ENCODE results near the gene ZNF331.

ZNF331 gene

GRCh38 chr19:53554804-53555203, 16.9 kb downstream of the ZNF331 start:
- H3K9me2 ChIP-seq (replicated peaks; ENCODE audit: low read depth, low read length): no peaks in the 10 kb centered on the region
- H3K4me2 ChIP-seq (ENCODE audit: low read depth, low read length, poor library complexity, severe bottlenecking): no peak overlapping the region
- H4K20me1 ChIP-seq (ENCODE audit: insufficient read depth, low read length, poor library complexity, severe bottlenecking): no peaks in the 10 kb centered on the region
- H3K79me2 ChIP-seq (ENCODE audit: insufficient read depth, low read length): no peaks in the 10 kb centered on the region
- H3K4me3 ChIP-seq (ENCODE audit: low read length, poor library complexity, severe bottlenecking): no peak overlapping the region
- no peaks in the 10 kb centered on the region for H3K27me3 ChIP-seq (ENCODE audit: insufficient read depth, low read length, poor library complexity, severe bottlenecking)
- H2AFZ ChIP-seq (ENCODE audit: low read length): no peak overlapping the region
- H3K4me1 ChIP-seq (ENCODE audit: insufficient read depth, low read length, poor library complexity, severe bottlenecking): no peaks in the 10 kb centered on the region
- H3K9me3 ChIP-seq (ENCODE audit: insufficient read depth, low read depth, low read length): peaks cover 3% of the 10 kb centered on the region; the same call in 1 of the 2 replicates
- H3K36me3 ChIP-seq (ENCODE audit: insufficient read depth, low read length): peaks cover 11% of the 10 kb centered on the region; the same call in 1 of the 2 replicates
- TF ChIP-seq CTCF (conservative IDR thresholded peaks at IDR 0.05; ENCODE audit: low read length) (no peak), EZH2phosphoT487 (IDR thresholded peaks at IDR 0.05; ENCODE audit: borderline replicate concordance) (no peak)
- H3K9ac ChIP-seq (ENCODE audit: low read depth, low read length, poor library complexity, severe bottlenecking): no peak overlapping the region
- no peaks in the 10 kb centered on the region for H3F3A ChIP-seq (ENCODE audit: low read depth)

- H4K20me1 ChIP-seq (ENCODE audit: insufficient read depth, low read length, poor library complexity, severe bottlenecking): no peaks in the 10 kb centered on the region
- H3K4me3 ChIP-seq (ENCODE audit: low read length, poor library complexity, severe bottlenecking): no peak overlapping the region
- H3F3A ChIP-seq (ENCODE audit: low read depth): no peaks in the 10 kb centered on the region
- H3K4me1 ChIP-seq (ENCODE audit: insufficient read depth, low read length, poor library complexity, severe bottlenecking): no peaks in the 10 kb centered on the region
- H2AFZ ChIP-seq (ENCODE audit: low read length): no peak overlapping the region
- peaks cover 3% of the 10 kb centered on the region; the same call in 1 of the 2 replicates for H3K9me3 ChIP-seq (ENCODE audit: insufficient read depth, low read depth, low read length)
- no peaks in the 10 kb centered on the region for H3K27me3 ChIP-seq (ENCODE audit: insufficient read depth, low read length, poor library complexity, severe bottlenecking)
- H3K36me3 ChIP-seq (ENCODE audit: insufficient read depth, low read length): peaks cover 15% of the 10 kb centered on the region; the same call in 1 of the 2 replicates
- TF ChIP-seq CTCF (conservative IDR thresholded peaks at IDR 0.05; ENCODE audit: low read length): no peak
- TF ChIP-seq EZH2phosphoT487 (IDR thresholded peaks at IDR 0.05; ENCODE audit: borderline replicate concordance): no peak
- no peak overlapping the region for H3K4me2 ChIP-seq (ENCODE audit: low read depth, low read length, poor library complexity, severe bottlenecking)
- H3K9ac ChIP-seq (ENCODE audit: low read depth, low read length, poor library complexity, severe bottlenecking): no peak overlapping the region
- no peaks in the 10 kb centered on the region for H3K9me2 ChIP-seq (replicated peaks; ENCODE audit: low read depth, low read length)
- H3K79me2 ChIP-seq (ENCODE audit: insufficient read depth, low read length): no peaks in the 10 kb centered on the region
These were observed 17.4 kb downstream of the ZNF331 start for GRCh38 chr19:53555352-53555751.

- Histone ChIP-seq H4K20me1 (ENCODE audit: insufficient read depth, low read length, poor library complexity, severe bottlenecking) (no peaks in the 10 kb centered on the region), H3K36me3 (ENCODE audit: insufficient read depth, low read length) (peaks cover 3% of the 10 kb centered on the region; the same call in 1 of the 2 replicates)
These were observed 33.4 kb downstream of the ZNF331 start for GRCh38 chr19:53571339-53571738.

More at GRCh38 chr19:53571339-53571738, 33.4 kb downstream of the ZNF331 start:
- no peak overlapping the region for H3K4me3 ChIP-seq (ENCODE audit: low read length, poor library complexity, severe bottlenecking)
- no peak overlapping the region for H2AFZ ChIP-seq (ENCODE audit: low read length)
- no peak for TF ChIP-seq CTCF (conservative IDR thresholded peaks at IDR 0.05; ENCODE audit: low read length)
- TF ChIP-seq EZH2phosphoT487 (IDR thresholded peaks at IDR 0.05; ENCODE audit: borderline replicate concordance): no peak
- no peaks in the 10 kb centered on the region for H3K79me2 ChIP-seq (ENCODE audit: insufficient read depth, low read length)
- H3K9me3 ChIP-seq (ENCODE audit: insufficient read depth, low read depth, low read length): peaks cover under 1% of the 10 kb centered on the region; the same call in 1 of the 2 replicates
- H3K9ac ChIP-seq (ENCODE audit: low read depth, low read length, poor library complexity, severe bottlenecking): no peak overlapping the region
- no peaks in the 10 kb centered on the region for H3K4me1 ChIP-seq (ENCODE audit: insufficient read depth, low read length, poor library complexity, severe bottlenecking)
- no peaks in the 10 kb centered on the region for H3F3A ChIP-seq (ENCODE audit: low read depth)
- no peak overlapping the region for H3K4me2 ChIP-seq (ENCODE audit: low read depth, low read length, poor library complexity, severe bottlenecking)
- H3K27me3 ChIP-seq (ENCODE audit: insufficient read depth, low read length, poor library complexity, severe bottlenecking): no peaks in the 10 kb centered on the region
- H3K9me2 ChIP-seq (replicated peaks; ENCODE audit: low read depth, low read length): no peaks in the 10 kb centered on the region

All from Loucy (cell line).